GM19324 (cell line): Measurements from ENCODE around the gene NOP9.
"Not testable (repeated sequence)": the region's sequence is repeated elsewhere in the genome, so short reads cannot be mapped to it uniquely, and the experiment has no call there.

ENCODE experiments used
- ATAC-seq: cut with Tn5 transposase; IDR thresholded peaks from one replicate; pipeline ENCODE4 v1.9.1; 2021; ENCODE audit warnings: mild to moderate bottlenecking, moderate library complexity; ENCODE audit not compliant: unreplicated experiment, low FRiP score

The NOP9 gene

GRCh38 chr14:24342889-24343288, 43.2 kb downstream of the NOP9 start:
- ATAC-seq: no peak

- no peak for ATAC-seq
Measured at GRCh38 chr14:24343795-24344660, 44.4 kb downstream of the NOP9 start.

- no peak for ATAC-seq
Measured at GRCh38 chr14:24347134-24347533, 47.5 kb downstream of the NOP9 start.

- no peak for ATAC-seq
Measured at GRCh38 chr14:24348186-24348585, 48.5 kb downstream of the NOP9 start.

- ATAC-seq: no peak
Measured at GRCh38 chr14:24349742-24350141, 50.1 kb downstream of the NOP9 start.

- ATAC-seq: no peak
Measured at GRCh38 chr14:24351517-24351916, 51.9 kb downstream of the NOP9 start.

- ATAC-seq: no peak
Measured at GRCh38 chr14:24353559-24354481, 54.2 kb downstream of the NOP9 start.

- ATAC-seq: not testable (repeated sequence)
Measured at GRCh38 chr14:24354482-24354825, 54.8 kb downstream of the NOP9 start.

- ATAC-seq: no peak
Measured at GRCh38 chr14:24355009-24355408, 55.4 kb downstream of the NOP9 start.

GRCh38 chr14:24356208-24356607, 56.6 kb downstream of the NOP9 start:
- no peak for ATAC-seq
